Activated CD4-positive, alpha-beta T cell treated with anti-CD3 and anti-CD28 coated beads, Interleukin-2, amount 50 U/mL, for 4 hours (primary cell): Measurements from ENCODE around the gene CCL20.
"Not testable (repeated sequence)": the region's sequence is repeated elsewhere in the genome, so short reads cannot be mapped to it uniquely, and the experiment has no call there.

Experiments
- DNase-seq, 2 experiments: peaks; one replicate each; pipeline ENCODE4 v3.0.0-alpha.2; 2020

CCL20 gene

DNA sequence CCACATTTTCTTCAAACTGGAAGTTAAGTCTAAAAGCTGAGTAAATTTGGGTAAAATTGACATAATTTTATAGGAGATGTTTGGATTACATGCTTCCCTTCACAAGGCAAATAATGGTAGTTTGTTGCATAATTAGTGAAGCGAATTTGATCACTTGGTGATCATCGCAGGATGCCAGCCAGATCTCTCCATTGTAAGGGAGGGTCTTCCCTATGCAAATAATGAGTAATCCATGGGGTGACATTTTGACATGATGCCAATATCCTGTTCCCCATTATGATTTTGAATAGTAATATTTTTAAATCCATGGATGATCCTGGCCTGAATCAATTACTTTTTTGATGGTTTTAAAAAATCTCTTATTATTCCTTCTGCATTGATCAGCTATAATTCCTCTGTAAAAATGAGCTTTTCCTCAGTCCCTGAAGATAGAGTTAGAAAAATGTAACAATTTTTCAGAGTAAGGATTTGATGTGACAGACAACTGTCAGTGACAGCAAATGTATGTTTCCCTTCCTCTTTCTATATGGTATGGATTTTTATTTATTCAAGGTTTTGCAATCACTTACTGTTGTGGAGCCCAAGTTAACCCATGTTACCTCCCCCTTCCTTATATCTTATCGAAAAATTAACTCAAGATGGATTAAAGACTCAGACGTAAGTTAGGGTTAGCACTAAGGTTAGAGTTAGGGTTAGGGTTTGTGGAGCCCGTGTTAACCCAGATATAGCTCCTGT lies 21.4 kb downstream of the CCL20 start:
- no peak for DNase-seq

DNA sequence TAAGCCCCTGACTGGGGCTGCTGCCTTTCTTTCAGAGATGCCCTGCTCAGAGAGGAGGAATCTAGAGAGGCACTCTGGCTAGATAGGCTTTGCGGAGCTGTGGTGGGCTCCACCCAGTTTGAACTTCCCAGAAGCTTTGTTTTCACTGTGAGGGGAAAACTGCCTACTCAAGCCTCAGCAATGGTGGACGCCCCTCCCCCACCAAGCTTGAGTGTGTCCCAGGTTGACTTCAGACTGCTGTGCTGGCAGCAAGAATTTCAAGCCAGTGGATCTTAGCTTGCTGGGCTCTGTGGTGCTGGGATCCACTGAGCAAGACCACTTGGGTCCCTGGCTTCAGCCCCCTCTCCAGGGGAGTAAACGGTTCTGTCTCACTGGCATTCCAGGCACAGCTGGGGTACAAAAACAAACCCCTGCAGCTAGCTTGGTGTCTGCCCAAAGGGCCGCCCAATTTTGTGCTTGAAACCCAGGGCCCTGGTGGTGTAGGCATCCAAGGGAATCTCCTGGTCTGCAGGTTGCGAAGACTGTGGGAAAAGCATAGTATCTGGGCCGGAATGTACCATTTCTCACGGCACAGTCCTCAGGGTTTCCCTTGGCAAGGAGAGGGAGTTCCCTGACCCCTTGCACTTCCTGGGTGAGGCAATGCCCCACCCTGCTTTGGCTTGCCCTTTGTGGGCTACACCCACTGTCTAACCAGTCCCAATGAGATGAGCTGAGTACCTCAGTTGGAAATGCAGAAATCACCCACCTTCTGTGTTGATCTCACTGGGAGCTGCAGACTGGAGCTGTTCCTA lies 25.9 kb downstream of the CCL20 start:
- not testable (repeated sequence) for DNase-seq

DNA sequence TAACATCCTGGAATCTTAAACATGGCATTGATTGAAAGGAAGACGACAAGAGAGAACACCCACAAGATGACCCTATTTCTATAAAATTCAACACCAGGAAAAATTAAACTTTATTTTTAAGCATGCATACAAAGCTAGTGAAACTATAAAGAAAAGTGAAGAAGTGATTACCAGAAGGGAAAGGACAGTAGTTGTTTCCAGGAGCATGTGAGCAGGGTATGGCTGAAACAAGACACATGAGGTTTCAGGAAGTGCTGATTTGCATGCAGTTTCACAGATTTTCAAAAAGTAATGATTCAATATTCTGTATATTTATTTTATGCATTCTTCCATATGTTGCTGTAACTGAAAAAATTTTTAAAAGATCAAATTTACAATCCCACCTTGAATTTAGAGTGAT lies 33.2 kb downstream of the CCL20 start:
- DNase-seq, result no peak

DNA sequence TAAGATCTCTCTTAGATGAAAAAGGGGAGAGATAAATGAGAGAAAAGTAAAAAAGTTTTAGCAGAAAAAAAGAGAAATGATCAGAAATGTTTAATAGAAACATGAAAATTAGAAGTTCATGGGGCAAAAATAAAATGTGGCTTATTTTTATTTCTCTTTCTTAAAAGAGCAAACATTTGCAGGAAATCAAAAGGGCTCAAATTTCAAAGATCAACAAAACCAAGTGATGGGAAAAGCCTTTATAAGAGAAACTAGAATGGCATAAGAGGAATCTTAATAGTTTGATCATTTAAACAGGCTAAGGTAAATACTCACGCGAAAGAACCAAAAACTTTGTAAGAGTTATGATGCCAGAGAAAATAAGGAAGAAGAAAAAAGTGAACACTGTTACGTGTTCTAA lies 34.5 kb downstream of the CCL20 start:
- no peak for DNase-seq

DNA sequence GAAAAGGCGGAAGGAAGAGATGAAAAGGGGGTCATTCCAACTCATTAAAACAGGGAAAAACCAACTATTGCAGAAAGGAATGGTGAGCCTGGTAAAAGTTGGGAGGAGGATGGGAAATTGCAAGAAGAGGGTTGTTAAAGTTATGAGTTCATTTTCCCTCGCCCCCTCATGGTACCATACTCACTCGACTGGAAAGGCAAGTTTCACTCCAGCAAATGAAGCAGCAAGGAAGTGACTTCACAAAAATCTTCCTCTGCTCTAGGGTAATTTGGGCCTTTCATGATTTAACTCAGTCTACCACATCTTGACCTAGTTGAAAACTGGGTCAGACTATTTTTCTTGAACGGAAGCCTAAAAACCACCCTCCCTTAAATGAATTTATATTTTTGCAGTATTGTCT lies 34.9 kb downstream of the CCL20 start:
- no peak for DNase-seq

DNA sequence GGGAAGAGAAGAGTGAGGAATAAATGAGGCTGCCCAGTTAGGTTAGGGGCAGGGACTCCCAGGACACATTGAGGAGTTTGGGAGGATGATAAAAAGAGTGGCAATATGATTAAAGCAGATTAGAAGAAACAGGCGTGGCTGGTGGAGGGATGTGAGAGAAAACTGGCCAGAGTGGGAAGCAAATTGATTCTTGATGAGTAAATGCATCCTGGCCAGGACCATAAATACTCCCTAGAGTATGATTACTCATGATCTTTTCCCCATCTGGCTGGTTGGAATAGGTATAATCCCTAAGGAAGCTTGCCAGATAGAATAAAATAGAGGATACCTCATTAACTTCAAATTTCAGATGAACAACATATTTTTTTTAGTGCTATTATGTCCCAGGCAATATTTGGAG lies 36.3 kb downstream of the CCL20 start:
- DNase-seq, result no peak

DNA sequence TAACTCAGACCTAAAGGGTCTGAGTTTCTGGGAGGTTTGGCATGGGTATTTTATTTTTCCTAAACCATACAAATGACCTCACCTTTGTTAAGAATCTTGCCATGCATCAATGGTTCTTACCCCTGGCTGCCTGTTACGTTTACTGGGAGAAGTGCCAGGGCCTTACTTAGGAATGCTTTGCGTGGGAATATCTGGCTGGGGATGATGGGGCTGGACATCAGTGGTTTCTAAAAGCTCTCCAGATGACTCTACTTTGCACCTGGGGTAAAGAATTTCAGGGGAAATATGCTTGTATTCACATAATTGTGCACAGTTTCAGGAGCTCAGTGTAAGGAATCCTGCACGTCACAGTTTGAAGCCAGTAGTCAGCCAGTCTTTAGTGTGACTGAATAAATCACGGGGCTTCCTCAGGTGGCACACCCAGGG lies 39.6 kb downstream of the CCL20 start:
- DNase-seq, result no peak

DNA sequence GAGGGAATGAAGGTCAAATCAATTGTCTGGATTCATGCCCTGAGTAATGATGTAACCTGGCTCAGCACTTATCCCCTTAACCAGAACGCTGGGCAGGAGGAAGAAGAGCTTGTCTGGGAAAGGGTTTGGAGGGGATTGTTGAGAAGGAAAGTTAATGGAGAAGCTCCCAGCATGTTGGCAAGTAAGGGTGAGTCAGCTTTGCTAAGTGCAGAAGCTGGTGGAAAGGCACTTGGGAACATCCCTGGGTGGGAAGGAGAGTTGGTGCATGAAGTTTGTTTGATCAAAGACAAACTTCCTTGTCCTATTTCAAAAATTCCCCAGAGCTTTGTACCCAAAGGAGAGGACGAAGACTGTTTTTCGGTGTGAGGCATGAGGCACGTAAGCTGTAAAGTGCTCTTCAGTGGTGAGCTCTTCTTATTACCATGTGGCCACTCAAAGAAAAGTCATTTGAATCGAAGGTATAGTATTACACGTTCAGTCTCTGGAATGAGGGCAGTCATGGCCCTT lies 40.2 kb downstream of the CCL20 start:
- DNase-seq, result no peak

DNA sequence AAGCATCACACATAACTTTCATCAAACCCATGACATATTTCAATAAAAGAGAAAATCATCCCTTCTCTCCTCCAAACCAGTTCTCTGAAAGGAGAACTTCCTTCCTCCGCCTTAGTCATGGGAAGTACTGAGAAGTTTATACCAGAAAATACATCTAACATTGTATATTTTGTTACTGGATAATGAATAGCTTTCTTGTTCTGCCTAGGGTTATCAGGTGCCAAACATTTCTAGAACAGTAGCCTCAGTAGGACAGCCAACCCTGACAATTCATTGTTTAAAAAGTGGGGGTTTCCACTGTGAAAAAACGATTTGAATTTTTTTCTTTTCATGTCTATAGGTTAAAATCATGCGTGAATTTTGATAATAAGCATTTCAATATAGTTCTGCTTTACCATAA lies 41.8 kb downstream of the CCL20 start:
- no peak for DNase-seq

DNA sequence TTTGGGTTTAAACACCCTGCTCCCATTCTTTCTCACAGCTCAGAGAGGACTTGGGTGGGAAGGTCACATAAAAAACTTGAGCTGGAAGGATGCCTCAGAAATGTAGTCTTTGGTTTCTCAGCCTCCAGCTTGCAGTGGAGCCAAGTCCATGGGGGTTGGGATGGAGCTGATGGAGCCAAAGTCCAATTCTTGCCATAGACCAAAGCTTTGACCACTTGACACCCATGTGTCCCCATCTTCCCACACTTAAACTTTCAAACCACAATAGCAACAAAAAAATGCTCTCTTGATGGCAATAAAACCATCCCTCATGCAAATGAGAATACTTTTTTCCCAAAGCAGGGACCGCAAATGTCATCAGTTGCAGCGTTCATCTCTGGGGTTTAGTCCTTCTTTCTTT lies 43.1 kb downstream of the CCL20 start:
- no peak for DNase-seq

DNA sequence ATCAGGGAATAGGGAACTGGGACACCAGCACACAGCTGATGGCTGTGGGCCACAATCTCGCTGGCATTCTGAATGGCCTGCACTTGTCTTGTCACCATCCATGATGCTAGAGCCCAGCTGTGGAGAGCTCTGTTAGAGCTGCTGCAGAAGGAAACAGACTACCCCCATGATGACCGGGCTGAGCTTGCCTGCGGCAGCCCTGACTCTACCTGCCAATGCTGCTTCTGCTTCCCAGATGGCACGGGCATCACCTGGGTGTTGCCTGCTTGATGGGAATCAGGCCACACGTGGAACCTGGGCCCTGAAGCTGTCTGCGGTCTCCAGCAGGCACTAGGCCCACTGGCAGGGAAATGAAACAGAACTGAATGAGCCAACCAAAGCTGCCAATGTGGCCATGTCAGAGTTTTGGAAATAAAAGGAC lies 46.6 kb downstream of the CCL20 start:
- DNase-seq, result no peak

DNA sequence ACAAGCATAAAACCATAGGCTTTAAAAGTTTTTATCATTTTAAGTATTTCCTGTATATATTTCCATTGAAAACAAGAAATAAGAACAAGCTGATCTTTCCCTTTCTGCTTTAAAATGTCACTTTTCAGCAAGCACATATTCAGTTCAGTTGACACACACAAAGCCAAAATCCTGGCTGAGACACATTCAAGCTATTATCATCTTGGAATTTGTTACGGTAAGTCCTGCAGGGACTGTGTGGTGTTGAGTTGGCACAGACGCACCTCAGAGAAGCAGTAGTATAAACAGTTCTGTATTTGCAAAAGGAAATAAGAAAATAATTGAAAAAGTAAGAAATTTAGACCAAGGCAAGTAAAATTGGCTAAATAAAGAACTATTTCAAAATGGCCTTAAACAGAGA lies 47.4 kb downstream of the CCL20 start:
- DNase-seq, result no peak

DNA sequence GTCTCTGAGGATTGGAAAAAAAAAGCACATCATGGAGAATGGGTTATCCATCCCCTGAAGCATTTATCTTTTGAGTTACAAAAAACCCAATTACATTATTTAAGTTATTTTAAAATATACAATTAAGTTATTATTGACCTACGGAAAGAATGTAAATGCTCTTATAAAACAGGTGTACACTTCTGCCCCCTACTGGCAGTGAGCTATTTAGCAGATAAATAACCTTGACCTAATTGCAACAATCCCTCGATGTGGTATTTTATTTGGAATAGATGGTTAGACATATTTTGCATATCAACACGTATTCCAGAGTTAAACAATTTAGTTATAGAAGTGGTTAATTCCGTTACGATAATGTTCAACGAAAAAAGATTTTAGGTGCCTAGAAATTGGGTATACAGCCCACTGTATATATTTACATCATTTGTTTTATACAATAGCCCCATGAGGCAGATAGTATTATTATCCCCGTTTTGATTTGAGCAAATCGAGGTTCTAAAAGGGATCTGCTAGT lies 48.6 kb downstream of the CCL20 start:
- no peak for DNase-seq

DNA sequence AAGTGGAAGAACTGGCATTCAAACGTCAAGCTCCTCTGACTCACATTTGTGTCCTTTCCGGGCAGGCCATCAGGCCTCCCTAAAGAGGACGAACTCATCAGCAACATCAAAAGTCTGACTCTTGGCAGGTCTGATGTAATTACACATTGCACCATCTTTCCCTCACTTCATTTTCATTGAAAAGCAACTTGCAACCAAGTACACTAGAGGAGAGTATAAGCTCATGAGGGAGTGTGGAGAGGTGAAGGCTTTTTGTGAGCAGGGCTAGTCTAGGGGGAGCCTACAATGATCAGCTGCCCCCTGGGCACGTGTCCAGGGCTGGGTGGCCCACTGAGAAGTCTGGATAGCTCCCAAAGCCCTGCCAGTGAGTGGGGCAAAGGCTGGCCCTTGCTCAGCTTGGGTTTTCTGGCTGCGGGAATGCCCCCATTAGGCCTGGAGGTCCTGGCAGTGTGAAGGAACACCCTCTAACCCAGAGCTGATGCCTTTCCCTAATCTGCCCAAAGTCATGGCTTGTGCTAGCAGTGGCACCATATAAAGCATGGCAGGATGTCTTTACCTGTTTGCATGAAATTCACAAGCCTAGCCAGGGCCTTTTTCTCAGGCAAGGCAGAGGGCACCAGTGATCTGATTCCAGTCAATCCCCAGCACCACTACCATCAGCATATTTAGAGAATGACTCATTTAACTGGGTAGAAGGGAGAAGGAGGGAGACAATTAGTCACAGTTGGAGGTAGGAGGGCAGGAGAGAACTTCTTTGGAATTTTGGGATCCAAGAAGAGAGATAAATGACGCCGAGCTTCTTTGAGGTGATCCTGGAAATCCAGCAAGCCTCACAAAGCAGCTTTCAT lies 49.3 kb downstream of the CCL20 start:
- DNase-seq, result no peak

DNA sequence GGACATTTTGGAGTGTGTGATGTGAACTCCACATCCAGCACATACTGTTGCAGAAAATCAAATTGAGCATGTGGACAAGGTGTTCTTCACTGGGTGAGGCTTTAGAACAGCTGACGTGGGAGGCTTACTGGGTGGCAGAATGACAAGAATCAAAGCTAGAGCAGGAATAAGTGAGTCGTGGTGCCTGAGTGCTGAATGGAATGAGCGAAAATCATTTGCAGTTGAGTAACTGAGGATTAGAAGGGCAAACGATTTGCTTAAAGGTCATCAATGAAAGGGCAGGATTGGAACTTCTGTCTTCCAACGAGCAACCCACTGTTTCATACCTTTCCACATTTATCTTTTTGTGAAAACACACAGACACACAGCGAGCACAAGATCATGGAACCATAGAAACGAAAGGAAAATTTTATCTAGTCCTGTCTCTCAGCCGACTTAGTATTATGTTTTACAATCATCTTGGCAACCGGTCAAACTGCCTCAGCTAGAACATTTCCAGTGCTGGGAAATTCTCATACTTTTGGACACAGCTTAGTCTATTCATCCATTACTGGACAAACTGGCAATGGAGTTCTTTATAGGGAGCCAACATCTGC lies 50.6 kb downstream of the CCL20 start:
- DNase-seq, result no peak

DNA sequence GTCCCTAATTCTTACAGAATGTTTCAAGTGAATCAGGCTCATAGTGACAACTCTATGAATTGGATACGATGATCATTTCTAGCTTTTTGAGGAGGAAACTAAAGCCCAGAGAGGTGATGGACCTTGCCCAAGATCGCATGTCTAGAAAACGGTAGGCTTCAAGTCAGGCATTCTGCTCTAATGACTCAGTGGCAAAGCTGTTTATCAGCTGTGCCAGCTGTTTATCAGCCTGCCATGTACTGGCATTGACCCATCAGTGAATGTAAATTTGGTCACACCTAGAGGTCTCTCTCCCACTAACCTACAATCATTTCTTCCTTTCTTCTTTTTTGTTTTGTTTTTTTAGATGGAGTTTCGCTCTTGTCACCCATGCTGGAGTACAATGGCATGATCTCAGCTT lies 51.6 kb downstream of the CCL20 start:
- no peak for DNase-seq
